Brain microvascular endothelial cell (primary cell): ENCODE data around the gene PLIN3.
A peak's percentile ranks its signal among the peaks of the same experiment; 100 is the strongest.
"Not testable (repeated sequence)": the region's sequence is repeated elsewhere in the genome, so short reads cannot be mapped to it uniquely, and the experiment has no call there.

Experiments used
- DNase-seq: peaks from one replicate; pipeline ENCODE4 v3.0.0-alpha.2; 2020
- H3K27ac ChIP-seq: fragments of 250-450 bp; sonication (Bioruptor Pico); 2 replicates; pipeline ENCODE4 v1.5.1; 2020; ENCODE audit warnings: mild to moderate bottlenecking, moderate library complexity
- H3K27me3 ChIP-seq: fragments of 250-450 bp; sonication (Bioruptor Pico); replicated peaks from 2 replicates; pipeline ENCODE4 v1.5.1; 2020; ENCODE audit warnings: mild to moderate bottlenecking
- H3K36me3 ChIP-seq: fragments of 250-450 bp; sonication (Bioruptor Pico); replicated peaks from 2 replicates; pipeline ENCODE4 v1.5.1; 2020; ENCODE audit warnings: mild to moderate bottlenecking
- H3K4me3 ChIP-seq: 2 replicates; pipeline ENCODE4 v1.5.1; 2011; ENCODE audit warnings: low read depth, mild to moderate bottlenecking, control low read depth, low read length, moderate library complexity
- CTCF ChIP-seq: IDR thresholded peaks from 2 replicates; pipeline ENCODE4 v1.5.1; 2011; ENCODE audit warnings: low read depth, mild to moderate bottlenecking, moderate library complexity, low read length, control low read depth, inconsistent platforms; ENCODE audit errors: missing control alignments
- in situ Hi-C: cut with HindIII; loops from 2 replicates; pipeline ENCODE4 v1.10.0; 2017; ENCODE audit warnings: low sequenced_read_pairs, low pct_ligation_motif_present

The PLIN3 gene

GRCh38 chr19:4830332-4830731, 37.1 kb downstream of the PLIN3 start:
- Histone ChIP-seq H3K27ac (no peak overlapping the region), H3K36me3 (no peaks in the 10 kb centered on the region), H3K27me3 (no peaks in the 10 kb centered on the region), H3K4me3 (peak overlapping the region; percentile 80)
- DNase-seq = no peak
- in situ Hi-C loops = no loop called here
- TF ChIP-seq CTCF = no peak

- in situ Hi-C loops = no loop called here
- Histone ChIP-seq H3K36me3 (no peaks in the 10 kb centered on the region), H3K4me3 (no peak overlapping the region), H3K27me3 (no peaks in the 10 kb centered on the region), H3K27ac (no peak overlapping the region)
- peak; percentile 12 for TF ChIP-seq CTCF
- DNase-seq = no peak
Measured at GRCh38 chr19:4829001-4829712, 38.3 kb downstream of the PLIN3 start.

- no peak for DNase-seq
- Histone ChIP-seq H3K27ac (no peak overlapping the region), H3K4me3 (no peak overlapping the region), H3K27me3 (no peaks in the 10 kb centered on the region), H3K36me3 (peaks cover 2% of the 10 kb centered on the region)
- no peak for TF ChIP-seq CTCF
- in situ Hi-C loops = no loop called here
Measured at GRCh38 chr19:4823577-4823976, 43.9 kb downstream of the PLIN3 start.

GRCh38 chr19:4822354-4822753, 45.1 kb downstream of the PLIN3 start:
- H3K36me3 ChIP-seq, H3K27me3 ChIP-seq, DNase-seq, in situ Hi-C loops, H3K4me3 ChIP-seq, H3K27ac ChIP-seq: not testable (repeated sequence)

- in situ Hi-C loops = no loop called here
- no peak overlapping the region for H3K27ac ChIP-seq
- DNase-seq = no peak
- no peak for TF ChIP-seq CTCF
- H3K36me3 ChIP-seq = peaks cover 19% of the 10 kb centered on the region
- no peak overlapping the region for H3K4me3 ChIP-seq
- H3K27me3 ChIP-seq = no peaks in the 10 kb centered on the region
Measured at GRCh38 chr19:4821265-4821664, 46.2 kb downstream of the PLIN3 start.

GRCh38 chr19:4817467-4818277, 49.8 kb downstream of the PLIN3 start:
- Histone ChIP-seq H3K27me3 (no peaks in the 10 kb centered on the region), H3K4me3 (no peak overlapping the region), H3K36me3 (peaks cover 23% of the 10 kb centered on the region), H3K27ac (no peak overlapping the region)
- in situ Hi-C loops = no loop called here
- no peak for TF ChIP-seq CTCF
- no peak for DNase-seq
